T-helper 9 cell (primary cell): ENCODE measurements around the gene ZNF880.
"Not testable (repeated sequence)": the region's sequence is repeated elsewhere in the genome, so short reads cannot be mapped to it uniquely, and the experiment has no call there.

Experiments used
- DNase-seq: peaks from one replicate; pipeline ENCODE4 v3.0.0-alpha.2; 2020
- total RNA-seq, 2 donors: gene quantifications; one replicate each; lab custom pipeline; 2026; lab: John Stamatoyannopoulos, UW

The ZNF880 gene
- 11.6 to 17.9 reads per million in 2 donors for total RNA-seq

DNA sequence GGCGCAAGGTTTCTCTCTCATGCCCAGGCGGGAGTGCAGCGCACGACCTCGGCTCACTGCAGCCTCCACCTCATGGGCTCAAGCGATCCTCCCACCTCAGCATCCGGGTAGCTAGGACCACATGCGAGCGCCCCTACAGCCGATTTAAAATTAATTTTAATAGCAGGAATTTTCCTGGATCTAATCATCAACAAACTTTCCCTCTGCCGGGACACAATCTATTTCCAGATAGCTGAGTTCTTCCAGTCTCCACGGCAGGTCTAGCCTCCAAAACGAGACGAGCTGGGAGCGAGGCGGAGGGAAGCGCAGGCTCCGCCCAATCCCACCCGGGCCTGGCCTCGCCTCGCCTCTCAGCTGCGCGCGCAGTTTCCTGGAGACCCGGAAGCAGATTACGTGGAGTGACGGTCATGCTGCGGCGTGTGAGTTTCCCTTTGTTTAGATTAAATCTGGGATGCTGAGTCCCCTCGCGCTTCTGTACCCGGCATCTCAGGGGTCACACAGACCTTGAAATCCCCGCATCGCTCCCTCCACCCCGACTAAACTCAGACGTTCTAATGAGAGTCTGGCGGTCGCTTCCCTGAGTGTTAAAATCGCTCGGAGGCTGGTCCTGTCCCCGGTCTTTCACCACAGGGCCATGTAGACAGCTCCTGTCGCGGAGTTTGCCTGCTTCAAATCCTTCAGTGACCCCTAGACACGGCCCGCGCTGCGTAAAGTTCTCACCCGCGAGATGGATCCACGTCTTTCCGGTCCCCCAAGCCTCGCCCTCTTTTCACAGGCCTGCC lies at the start of gene ZNF880:
ZNF880 (plus strand) TSS at position 365 of the 782 bp plus-strand sequence; CDS start at position 408, 43 bp downstream.
- DNase-seq, result peak; percentile 87

DNA sequence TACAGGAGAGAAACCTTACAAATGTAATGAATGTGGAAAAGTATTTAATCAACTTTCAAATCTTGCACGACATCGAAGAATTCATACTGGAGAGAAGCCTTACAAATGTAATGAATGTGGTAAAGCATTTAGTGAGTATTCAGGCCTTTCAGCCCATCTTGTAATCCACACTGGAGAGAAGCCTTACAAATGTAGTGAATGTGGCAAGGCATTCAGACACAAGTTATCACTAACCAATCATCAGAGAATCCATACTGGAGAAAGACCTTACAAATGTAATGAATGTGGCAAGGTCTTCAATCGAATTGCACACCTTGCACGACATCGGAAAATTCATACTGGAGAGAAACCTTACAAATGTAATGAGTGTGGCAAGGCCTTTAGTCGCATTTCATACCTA lies 47.3 kb upstream of the ZNF880 start:
- DNase-seq, result no peak

DNA sequence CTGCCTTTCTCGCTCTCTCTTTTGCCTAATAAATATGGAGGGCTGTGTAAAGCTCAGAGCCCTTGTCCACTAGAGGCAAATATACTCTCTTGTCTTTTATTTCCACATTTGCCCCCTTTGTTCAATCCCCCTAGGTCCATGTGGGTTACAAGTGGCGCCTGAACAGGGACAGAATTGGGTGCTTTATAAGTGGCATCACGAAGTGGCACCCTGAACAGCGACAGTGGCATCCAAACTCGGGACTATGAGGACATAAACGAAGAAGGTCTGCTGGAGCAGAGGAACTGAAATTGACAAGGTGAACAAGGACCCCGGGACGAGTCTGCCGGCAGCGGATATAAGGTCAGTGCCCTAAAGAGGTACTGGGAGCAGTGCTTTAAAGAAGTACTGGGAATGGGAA lies 38.0 kb upstream of the ZNF880 start:
- DNase-seq, result no peak

DNA sequence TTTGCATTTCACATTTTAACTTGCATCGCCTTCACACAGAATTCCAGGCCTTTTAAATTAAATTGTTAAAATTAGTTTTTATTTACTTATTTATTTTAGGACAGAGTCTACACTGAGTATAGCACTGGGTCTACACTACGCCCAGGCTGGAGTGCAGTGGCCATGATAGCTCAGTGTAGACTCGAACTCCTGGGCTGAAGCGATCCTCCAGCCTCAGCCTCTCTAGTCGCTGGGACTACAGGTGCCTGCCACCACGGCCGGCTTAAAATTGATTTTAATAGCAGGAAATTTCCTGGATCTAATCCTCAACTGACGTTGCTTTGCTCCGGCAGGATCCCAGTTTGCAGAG lies 34.0 kb upstream of the ZNF880 start:
- DNase-seq, result no peak

DNA sequence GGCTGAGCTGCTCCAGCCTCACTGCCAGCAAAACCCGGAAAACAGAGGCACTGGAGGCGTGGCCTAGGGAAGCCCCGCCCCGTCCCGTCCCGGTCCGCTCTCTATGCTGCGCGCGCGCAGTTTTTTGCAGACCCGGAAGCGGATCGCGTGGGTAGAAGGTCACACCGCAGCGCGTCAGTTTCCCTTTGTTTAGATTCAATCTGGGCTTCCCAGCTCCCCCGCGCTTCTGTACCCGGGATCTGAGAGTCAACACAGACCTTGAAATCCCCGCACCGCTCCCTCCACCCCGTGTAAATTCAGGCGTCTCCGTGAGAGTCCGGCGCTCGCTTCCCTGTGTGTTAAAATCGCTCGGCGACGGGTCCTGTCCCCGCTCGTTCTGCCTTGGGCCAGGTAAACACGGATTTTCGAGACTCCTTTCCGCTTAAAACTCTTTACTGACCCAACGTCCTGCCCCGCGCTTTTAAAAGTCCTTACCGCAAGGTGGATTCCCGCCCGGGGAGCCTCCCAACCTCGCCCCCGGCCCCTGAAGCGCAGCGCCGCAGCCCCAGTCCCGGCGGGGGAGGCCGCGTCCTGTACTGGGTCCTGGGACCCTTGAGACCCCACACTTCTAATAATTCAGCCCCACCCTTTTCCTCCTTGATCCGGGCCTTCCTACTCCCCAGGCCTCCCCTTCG lies 33.5 kb upstream of the ZNF880 start, which contains the start of gene ZNF610:
ZNF610 (plus strand) TSS at position 127 of the 674 bp plus-strand sequence. CDS start 12,930 bp downstream, outside the sequence.
- peak; percentile 73 for DNase-seq

DNA sequence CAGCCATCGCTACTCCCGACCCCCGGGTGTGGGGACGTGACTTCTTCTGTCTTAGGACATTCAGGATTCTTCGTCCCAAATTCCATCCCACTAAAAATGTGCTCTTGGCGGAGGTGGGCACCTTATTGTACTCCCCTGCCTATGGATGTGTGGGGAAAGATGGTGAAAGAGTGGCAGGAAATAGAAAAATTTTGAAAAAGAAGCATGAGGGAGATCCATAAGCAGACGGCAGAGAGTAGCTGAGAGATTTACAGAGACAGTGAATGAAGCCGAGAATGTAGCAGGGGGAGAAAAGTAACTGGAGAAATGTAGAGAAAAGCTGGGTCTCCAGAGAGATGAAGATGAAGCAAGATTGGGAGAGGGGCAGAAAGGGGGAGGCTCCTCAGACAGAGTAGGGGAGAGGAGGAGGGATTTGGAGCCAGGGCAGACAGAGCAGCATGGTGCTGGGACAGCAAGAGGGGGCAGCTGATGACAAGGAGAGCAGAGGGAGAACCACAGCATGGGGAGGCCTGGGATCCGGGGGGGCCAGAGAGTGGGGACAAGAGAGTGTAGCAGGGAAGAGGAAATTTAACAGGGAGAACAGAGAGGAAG lies 32.8 kb upstream of the ZNF880 start:
- no peak for DNase-seq

DNA sequence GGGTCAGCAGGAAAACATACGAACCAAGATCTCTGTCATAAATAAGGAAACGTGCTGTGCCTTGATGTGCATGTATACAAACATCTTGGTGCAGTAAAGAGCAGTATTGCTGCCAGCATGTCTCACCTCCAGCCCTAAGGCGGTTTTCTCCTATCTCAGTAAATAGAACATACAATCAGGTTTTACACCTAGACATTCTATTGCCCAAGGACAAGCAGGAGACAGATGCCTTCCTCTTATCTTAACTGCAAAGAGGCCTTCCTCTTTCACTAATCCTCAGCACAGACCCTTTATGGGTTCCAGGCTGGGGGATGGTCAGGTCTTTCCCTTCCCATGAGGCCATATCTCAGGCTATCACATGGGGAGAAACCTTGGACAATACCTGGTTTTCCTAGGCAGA lies 30.7 kb upstream of the ZNF880 start:
- not testable (repeated sequence) for DNase-seq

DNA sequence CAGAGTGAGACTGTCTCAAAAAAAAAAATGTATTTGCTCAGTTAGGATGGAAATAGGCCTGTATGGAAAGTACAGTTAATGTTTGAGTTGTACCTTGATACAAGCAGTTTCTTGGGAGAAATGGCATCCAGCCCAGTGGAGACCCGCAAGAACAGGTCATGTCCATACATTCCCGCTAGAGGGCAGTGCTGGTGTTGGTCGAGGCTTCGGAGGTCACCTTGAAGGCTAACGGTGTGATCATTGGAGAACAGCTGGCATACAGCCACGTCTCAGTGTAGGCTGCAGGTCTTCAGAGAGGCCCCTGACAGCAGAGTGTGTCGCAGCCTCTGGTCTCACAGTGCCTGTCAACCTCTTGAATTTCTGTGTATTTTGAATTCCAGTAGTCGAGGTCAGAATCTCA lies 26.2 kb upstream of the ZNF880 start:
- peak; percentile 32 for DNase-seq

DNA sequence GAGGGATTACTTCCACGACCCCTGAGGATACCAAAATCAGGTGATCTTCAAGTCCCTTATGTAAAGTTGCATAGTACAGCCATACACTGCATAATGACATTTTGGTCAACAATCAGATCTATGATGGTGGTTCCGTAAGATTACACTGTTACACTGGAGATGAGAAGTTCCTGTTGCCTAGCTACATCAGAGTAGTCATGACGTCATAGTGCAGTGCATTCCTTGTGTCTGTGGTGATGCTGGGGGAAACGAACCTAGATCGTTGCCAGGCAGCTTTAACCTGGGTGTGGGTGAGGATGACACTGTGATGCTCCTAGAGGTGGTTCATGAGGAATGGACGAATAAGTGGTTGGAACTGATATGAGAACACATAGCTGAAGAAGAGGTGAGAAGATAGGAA lies 24.6 kb upstream of the ZNF880 start:
- no peak for DNase-seq

DNA sequence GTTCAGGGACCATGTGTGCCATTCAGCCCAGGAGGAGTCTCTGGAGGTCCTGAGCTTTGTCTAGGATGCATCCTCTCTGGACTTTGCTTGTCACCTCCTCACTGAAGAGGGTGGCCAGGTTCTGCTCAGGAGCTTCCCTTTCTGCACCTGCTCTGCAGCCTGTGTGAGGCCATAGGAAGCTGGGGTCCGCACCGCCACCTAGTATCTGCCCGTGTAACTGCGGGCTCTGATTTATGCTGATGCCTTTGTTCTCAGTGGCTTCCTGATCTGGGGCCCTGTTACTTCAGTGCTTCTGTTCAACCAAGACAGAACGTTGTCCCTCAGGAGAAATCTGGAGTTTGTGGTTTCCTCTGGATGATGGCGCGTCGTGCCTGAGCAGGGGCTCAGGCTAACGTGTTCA lies 18.2 kb upstream of the ZNF880 start:
- no peak for DNase-seq

DNA sequence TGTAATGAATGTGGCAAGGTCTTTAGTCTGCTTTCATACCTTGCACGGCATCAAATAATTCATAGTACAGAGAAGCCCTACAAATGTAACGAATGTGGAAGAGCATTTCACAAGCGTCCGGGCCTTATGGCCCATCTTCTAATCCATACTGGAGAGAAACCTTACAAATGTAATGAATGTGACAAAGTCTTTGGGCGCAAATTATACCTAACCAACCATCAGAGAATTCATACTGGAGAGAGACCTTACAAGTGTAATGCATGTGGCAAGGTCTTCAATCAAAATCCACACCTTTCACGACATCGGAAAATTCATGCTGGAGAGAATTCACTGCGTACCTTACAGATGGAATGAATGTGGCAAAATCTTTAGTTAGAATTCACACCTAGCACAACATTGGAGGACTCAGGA lies 3.3 kb upstream of the ZNF880 start:
- no peak for DNase-seq

DNA sequence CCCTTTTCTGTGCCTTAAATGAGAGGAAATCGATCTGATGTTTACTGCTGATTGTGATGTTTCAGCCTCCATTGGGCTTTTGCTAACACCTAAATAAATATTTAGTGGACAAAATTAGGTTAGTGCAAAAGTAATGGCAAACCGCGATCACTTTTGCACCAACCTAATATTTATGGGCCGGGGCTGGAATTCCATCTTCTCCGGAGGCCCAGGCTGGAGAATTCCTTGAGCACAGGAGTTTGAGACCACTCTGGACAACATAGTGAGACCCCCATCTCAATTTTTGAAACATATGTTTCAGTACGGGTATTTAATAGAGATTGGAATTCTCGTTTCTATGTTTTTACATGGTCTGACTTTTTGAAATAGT lies 603 bp downstream of the ZNF880 start:
- DNase-seq, result no peak

DNA sequence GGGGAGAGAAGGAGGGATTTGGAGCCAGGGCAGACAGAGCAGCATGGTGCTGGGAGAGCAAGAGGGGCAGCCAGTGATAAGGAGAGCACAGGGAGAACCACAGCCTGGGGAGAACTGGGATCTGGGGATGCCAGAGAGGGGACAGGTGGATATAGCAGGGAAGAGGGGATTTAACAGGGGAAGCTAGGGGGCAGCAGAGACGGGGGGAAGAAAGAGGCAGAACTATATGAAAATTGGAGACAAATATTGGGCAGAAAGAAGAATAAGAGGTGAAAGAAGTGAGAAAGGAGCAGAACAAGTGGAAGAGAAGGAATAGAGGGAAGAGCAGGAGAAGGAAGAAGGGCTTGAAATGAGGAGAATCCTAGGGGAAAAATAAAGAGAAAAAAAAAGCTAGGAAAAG lies 21.4 kb downstream of the ZNF880 start:
- DNase-seq, result no peak

DNA sequence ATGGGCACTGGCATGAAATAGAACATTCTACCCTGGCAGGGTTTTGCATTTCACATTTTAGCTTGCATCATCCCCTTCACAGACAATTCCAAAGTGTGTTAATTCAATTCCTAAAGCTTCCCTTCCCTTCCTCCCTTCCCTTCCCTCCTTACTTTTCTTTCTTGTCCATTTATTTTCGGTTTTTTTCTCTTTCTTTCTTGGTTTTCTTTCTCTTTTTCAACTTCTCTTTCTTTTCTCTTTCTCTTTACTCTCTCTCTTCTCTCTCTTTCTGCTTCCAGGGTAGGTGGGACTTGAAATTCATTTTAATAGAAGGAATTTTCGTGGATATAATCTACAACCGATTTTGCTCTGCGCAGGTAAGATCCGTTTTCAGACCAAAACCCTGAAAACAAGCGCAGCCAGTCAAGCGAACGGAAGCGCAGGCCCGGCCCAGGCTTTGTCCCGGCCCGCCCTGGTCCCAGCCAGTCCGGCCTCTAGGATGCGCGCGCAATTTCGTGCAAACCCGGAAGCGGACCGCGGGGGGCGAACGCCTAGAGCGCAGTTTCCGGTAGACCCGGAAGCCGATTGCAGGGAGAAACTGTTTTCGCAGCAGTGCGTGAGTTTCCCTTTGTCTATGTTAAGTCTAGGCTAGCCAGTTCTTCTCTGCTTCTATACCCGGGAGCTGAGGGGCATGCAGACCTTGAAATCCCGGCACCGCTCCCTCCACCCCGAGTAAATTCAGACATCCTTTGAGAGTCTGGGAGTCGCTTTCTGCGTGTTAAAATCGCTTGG lies 27.8 kb downstream of the ZNF880 start, which contains the start of gene ZNF528:
ZNF528 (plus strand) TSS at position 540 of the 771 bp plus-strand sequence. CDS start 4,165 bp downstream, outside the sequence.
- peak; percentile 87 for DNase-seq

DNA sequence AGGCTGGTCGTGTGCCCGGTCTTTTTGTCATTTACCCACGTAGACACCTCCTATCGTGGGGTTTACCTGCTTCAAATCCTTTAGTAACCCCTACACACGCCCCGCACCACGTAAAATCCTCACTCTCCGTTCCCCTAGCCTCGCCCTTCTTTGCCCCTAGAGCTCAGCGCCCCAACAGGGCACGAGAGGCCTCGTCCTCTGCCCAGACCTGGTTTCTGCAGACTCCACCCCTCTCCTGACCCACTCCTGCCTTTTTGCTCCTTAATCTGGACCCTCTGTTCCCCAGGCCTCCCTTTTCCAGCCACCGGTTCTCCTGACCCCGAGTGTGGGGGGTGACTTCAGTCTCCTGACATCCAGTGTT lies 28.3 kb downstream of the ZNF880 start:
- DNase-seq, result no peak

DNA sequence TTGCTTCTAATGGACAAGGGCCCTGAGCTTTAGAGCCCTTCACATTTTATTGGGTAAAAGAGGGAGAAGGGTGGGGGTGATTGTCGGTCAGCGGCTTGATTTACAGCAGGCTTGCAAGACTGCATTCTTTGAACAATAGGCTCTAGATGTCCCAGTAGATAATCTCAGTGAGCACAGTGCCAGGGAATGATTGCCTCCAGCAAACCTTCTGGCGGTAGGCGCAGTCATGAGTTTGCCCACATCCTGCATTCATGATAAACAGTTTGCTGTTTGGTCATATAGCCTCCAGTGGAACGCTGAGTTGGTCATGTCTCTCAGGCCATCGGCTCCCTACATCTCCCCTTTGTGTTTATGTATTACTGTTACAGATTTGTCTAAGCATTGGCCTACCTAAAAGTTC lies 40.6 kb downstream of the ZNF880 start:
- no peak for DNase-seq

DNA sequence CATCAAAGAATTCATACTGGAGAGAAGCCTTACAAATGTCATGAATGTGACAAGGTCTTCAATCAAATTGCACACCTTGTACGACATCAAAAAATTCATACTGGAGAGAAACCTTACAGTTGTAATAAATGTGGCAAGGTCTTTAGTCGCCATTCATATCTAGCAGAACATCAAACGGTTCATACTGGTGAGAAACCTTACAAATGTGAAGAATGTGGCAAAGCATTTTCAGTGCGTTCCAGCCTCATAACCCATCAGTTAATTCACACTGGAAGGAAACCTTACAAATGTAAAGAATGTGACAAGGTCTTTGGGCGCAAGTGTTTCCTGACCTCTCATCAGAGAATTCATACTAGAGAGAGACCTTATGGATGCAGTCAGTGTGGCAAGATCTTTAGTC lies 46.0 kb downstream of the ZNF880 start:
- DNase-seq, result no peak

DNA sequence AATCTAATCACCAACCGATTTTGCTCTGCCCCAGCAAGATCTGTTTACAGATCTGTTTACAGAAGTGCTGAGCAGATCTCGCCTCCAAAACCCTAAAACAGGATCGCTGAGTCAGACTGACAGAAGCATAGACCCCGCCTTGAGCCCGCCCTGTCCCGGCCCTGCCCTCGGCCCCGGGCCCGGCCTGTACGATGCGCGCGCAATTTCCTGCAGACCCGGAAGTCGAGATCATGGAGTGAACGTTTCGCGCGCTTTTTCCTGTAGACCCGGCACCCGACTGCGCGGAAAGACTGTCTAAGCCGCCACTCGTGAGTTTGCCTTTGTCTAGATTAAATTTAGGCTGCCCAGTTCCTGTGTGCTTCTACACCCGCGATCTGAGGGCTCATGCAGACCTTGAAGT lies 59.2 kb downstream of the ZNF880 start, which contains the start of gene ZNF534:
ZNF534 (plus strand) TSS at position 212 of the 400 bp plus-strand sequence. CDS start 2,327 bp downstream, outside the sequence.
- DNase-seq, result no peak
